GM21786 (cell line): ENCODE measurements around the gene TLL1.

Source experiments
- ATAC-seq: cut with Tn5 transposase; IDR thresholded peaks from one replicate; pipeline ENCODE4 v1.9.1; 2021; ENCODE audit not compliant: unreplicated experiment

The TLL1 gene

GRCh38 chr4:165879641-165880040 lies 6.6 kb downstream of the TLL1 start:
- no peak for ATAC-seq

- no peak for ATAC-seq
These were observed 21.1 kb downstream of the TLL1 start for GRCh38 chr4:165894159-165894558.

- no peak for ATAC-seq
These were observed 32.5 kb downstream of the TLL1 start for GRCh38 chr4:165905405-165906027.

GRCh38 chr4:165906272-165906671 lies 33.2 kb downstream of the TLL1 start:
- ATAC-seq = no peak

GRCh38 chr4:165909947-165910346 lies 36.9 kb downstream of the TLL1 start:
- ATAC-seq = no peak

- ATAC-seq = no peak
These were observed 42.2 kb downstream of the TLL1 start for GRCh38 chr4:165915215-165915614.

GRCh38 chr4:165921546-165921945 lies 48.5 kb downstream of the TLL1 start:
- ATAC-seq = no peak

GRCh38 chr4:165922747-165923146 lies 49.7 kb downstream of the TLL1 start:
- ATAC-seq = no peak

- ATAC-seq = no peak
These were observed 53.3 kb downstream of the TLL1 start for GRCh38 chr4:165926307-165926706.

- no peak for ATAC-seq
These were observed 54.3 kb downstream of the TLL1 start for GRCh38 chr4:165927366-165927765.

GRCh38 chr4:165927815-165928214 lies 54.8 kb downstream of the TLL1 start:
- ATAC-seq = no peak

- ATAC-seq = no peak
These were observed 55.6 kb downstream of the TLL1 start for GRCh38 chr4:165928601-165929000.

GRCh38 chr4:165929662-165930061 lies 56.6 kb downstream of the TLL1 start:
- no peak for ATAC-seq

GRCh38 chr4:165931741-165932140 lies 58.7 kb downstream of the TLL1 start:
- ATAC-seq = no peak

GRCh38 chr4:165944900-165945299 lies 71.9 kb downstream of the TLL1 start:
- no peak for ATAC-seq

GRCh38 chr4:165945991-165946390 lies 73.0 kb downstream of the TLL1 start:
- ATAC-seq = no peak

GRCh38 chr4:165947019-165947418 lies 74.0 kb downstream of the TLL1 start:
- no peak for ATAC-seq

- ATAC-seq = no peak
These were observed 80.1 kb downstream of the TLL1 start for GRCh38 chr4:165953181-165953580.

GRCh38 chr4:165963621-165964020 lies 90.6 kb downstream of the TLL1 start:
- no peak for ATAC-seq

GRCh38 chr4:165964591-165964990 lies 91.6 kb downstream of the TLL1 start:
- ATAC-seq = no peak

GRCh38 chr4:165965503-165965902 lies 92.5 kb downstream of the TLL1 start:
- no peak for ATAC-seq

GRCh38 chr4:165966833-165967232 lies 93.8 kb downstream of the TLL1 start:
- ATAC-seq = no peak

- ATAC-seq = no peak
These were observed 94.4 kb downstream of the TLL1 start for GRCh38 chr4:165967486-165967885.
